ENCODE results near the gene CKM.

Gene CKM

DNA sequence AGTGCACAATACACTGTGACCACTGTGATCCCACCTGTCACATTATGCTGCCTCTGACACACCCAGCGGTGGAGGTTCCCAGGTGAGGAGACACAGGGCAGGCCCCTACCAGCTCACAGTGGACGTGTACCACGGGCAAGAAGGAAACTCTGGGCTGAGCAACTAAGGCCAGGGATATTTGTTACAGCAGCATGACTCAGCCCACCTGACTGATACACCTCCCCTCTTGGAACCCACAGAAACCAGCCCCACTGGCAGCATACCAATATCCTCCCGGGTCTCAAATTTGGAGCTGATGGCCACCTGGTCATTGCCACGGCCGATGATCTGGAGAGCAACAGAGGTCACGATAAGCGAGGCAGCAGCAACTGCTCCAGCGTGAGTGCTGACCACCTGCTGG lies 32.7 kb upstream of the CKM start:
- TF ChIP-seq, protein P1, sequence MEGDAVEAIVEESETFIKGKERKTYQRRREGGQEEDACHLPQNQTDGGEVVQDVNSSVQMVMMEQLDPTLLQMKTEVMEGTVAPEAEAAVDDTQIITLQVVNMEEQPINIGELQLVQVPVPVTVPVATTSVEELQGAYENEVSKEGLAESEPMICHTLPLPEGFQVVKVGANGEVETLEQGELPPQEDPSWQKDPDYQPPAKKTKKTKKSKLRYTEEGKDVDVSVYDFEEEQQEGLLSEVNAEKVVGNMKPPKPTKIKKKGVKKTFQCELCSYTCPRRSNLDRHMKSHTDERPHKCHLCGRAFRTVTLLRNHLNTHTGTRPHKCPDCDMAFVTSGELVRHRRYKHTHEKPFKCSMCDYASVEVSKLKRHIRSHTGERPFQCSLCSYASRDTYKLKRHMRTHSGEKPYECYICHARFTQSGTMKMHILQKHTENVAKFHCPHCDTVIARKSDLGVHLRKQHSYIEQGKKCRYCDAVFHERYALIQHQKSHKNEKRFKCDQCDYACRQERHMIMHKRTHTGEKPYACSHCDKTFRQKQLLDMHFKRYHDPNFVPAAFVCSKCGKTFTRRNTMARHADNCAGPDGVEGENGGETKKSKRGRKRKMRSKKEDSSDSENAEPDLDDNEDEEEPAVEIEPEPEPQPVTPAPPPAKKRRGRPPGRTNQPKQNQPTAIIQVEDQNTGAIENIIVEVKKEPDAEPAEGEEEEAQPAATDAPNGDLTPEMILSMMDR (IDR thresholded peaks at IDR 0.05; ENCODE audit: control insufficient read depth, insufficient read depth, low read depth, low read length, missing control alignments), result no peak
- no peak for DNase-seq (ENCODE audit: low read depth)
- no peak overlapping the region for H3K4me3 ChIP-seq (ENCODE audit: control insufficient read depth, low read depth, low read length)

DNA sequence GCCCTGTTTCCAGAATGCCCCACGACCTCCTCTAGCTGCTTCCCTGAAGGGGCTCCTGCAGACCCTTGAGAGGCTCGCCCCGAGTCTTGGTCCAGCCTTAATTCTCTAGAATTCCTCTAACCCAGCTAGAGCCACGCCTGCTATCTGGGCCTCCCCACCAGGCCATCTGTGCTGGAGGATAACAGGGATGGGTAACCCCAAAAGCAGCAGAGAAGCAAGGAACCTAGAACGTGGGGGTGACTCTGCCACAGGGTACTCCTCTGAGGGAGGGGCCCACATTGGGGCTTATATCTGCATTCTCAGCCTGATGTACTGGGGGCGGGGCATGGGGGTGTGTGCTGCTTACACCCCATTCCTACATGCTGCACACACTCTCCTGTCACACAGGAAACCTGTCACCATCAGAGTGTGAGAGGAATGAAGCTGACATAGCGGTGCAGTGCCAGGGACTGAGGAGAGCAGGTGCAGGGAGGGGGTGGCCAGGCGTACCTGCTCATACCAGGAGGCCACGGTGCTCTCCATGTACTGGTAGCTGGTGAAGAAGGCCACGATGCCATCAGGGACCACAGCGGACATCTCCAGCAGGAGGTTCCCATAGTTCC lies 31.7 kb upstream of the CKM start:
- DNase-seq (ENCODE audit: low read depth), result no peak
- TF ChIP-seq, protein P1 (IDR thresholded peaks at IDR 0.05; ENCODE audit: control insufficient read depth, insufficient read depth, low read depth, low read length, missing control alignments), result no peak
- no peak overlapping the region for H3K4me3 ChIP-seq (ENCODE audit: control insufficient read depth, low read depth, low read length)

DNA sequence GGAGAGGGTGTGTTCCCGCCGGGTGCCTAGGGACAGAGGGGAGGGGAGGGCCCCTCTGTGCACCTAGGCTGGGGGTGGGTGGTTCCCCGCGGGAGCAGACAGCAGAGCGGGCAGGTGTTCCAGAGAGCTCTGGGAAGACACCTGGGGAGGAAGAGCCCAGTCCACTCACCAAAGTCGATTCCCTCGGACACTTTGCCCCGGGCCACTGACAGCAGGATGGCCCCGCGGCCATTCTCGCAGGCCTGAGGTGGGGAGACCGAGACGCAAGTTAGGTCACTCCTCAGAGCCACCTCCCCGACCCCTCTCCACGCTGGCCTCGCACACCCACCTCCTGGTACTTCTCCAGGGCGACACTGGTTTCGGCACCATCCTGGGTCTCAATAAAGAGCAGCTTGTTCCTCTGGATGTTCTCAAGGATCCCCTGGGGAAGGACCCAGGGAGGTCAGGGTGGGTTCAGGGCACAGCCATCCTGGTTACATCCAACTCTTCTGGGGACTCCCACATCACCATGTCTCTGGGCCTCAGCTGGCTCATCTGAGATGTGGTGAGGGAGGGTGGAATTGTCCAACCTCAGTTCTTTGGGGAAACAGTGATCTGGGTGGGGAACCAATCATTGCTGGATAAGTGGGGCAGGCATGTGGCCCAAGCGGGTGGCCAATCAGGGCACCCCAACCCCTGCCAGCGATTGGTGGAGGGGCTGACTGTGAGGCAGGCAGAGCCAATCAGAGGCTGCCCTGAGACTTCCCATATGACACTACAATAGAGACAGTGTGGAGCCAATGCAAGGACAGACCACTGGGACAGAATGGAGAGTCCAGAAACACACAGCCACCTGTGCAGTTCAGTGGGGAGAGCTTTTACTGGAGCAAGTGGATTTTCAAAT lies 30.5 kb upstream of the CKM start:
- no peak overlapping the region for H3K4me3 ChIP-seq (ENCODE audit: control insufficient read depth, low read depth, low read length)
- TF ChIP-seq, protein P1 (IDR thresholded peaks at IDR 0.05; ENCODE audit: control insufficient read depth, insufficient read depth, low read depth, low read length, missing control alignments), result no peak
- DNase-seq (ENCODE audit: low read depth), result no peak

DNA sequence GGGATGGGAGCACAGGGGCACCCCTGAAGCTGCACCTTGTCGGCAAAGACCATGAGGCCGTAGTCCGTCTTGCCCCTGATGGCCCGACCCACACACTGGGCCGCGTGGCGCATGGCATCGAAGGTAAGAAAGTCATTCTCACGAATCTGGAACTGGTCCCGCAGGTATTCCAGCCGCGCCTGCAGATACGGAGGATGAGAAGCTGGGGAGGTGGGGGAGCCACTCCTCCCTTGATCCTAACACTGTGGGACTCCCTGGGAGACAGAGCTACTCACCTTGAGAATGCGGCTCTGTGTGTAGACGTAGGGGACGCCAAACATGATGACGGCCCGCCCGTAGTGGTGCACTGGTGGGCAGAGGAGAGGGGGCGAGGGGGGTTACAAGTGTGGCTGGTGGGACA lies 29.8 kb upstream of the CKM start:
- TF ChIP-seq, protein P1 (IDR thresholded peaks at IDR 0.05; ENCODE audit: control insufficient read depth, insufficient read depth, low read depth, low read length, missing control alignments), result no peak
- DNase-seq (ENCODE audit: low read depth), result no peak
- no peak overlapping the region for H3K4me3 ChIP-seq (ENCODE audit: control insufficient read depth, low read depth, low read length)

DNA sequence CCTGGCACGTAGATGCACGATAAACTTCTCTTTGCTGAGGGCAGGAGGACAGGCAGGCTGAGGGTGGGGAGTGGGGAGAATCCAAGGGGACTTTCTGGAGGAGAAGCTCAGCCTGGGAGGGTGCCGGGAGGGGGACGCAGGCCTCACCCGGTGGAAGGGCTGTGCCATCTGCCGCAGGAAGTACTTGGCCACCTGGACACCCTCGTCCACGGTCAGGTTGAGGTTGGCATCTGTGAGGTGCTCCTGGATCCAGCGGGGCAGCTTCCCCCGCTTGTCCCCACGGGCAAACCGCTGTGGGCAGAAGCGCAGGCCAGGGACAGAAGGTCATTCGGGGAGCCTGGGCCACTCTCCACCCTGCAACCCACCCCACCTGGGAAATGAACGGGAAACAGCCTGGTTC lies 29.4 kb upstream of the CKM start:
- no peak for DNase-seq (ENCODE audit: low read depth)
- no peak overlapping the region for H3K4me3 ChIP-seq (ENCODE audit: control insufficient read depth, low read depth, low read length)
- TF ChIP-seq, protein P1 (IDR thresholded peaks at IDR 0.05; ENCODE audit: control insufficient read depth, insufficient read depth, low read depth, low read length, missing control alignments), result no peak

DNA sequence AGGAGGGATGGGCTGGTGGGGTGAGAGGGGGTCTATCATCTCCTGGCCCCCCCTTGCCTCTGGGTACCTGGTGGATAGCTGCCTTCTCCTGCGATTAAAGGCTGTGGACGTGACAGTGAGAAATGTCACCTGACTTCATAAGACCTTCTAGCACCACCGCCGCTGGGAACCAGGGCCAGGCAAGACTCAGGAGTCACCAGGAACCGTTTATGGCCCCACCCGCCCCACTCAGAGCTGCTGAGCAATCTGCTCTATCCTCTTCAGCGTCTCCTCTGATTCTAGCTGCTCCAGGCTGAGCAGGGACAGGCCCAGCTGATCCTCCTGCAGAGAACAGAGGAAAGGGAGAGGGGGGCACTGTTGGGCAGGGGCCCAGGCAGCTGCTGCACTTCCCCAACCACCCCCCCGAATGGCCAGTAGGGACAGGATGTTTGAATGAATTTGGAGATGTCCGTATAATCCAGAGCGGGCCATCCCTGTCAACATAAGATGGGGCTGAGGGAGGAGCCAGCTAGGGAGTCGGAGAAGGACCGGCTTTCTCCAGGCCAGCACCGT lies 28.8 kb upstream of the CKM start:
- no peak for DNase-seq (ENCODE audit: low read depth)
- TF ChIP-seq, protein P1 (IDR thresholded peaks at IDR 0.05; ENCODE audit: control insufficient read depth, insufficient read depth, low read depth, low read length, missing control alignments), result no peak
- H3K4me3 ChIP-seq (ENCODE audit: control insufficient read depth, low read depth, low read length), result no peak overlapping the region
